ENCODE measurements around the gene NFIA. TPM values are rescaled to one million over a fixed set of nuclear protein-coding genes. Genes with fewer than 3 reads are reported as not detected.

Gene NFIA
- total RNA-seq, 8 experiments from 2014 or later = 1.0 to 57.6 (median 9.2) TPM

- WGBS, 10 experiments = 89 to 100% (median 100%) methylated on average over 1 to 2 of the region's 2 CpGs; no CpG with 5 or more reads in 1 of the 10 experiments
- in situ Hi-C loops (cut with MboI; ENCODE audit: low pct_unique_long_range_greater_than_20kb in 2 of 9, low sequenced_read_pairs in 9 of 9, unreplicated experiment in 9 of 9) = no loop called here
Measured at GRCh38 chr1:61100578-61100977, 18.2 kb downstream of the NFIA start.

GRCh38 chr1:61101536-61101935 lies 19.2 kb downstream of the NFIA start:
- ATAC-seq (replicated peaks in 6 of 8) = no peak
- Histone ChIP-seq H3K27ac (no peak overlapping the region), H3K4me1 (replicated peaks in 1 of 2) (peaks cover 5 to 13% of the 10 kb centered on the region in 2 donors), H3K4me3 (no peak overlapping the region)
- 2 to 100% (median 88%) methylated on average over 3 to 5 of the region's 5 CpGs for whole genome bisulfite sequencing, 10 experiments
- in situ Hi-C loops (cut with MboI; ENCODE audit: low pct_unique_long_range_greater_than_20kb in 2 of 9, low sequenced_read_pairs in 9 of 9, unreplicated experiment in 9 of 9) = no loop called here

More at GRCh38 chr1:61100578-61100977, 18.2 kb downstream of the NFIA start:
- ATAC-seq (replicated peaks in 6 of 8) = no peak
- Histone ChIP-seq H3K4me1 (replicated peaks in 1 of 2) (peaks cover 5 to 13% of the 10 kb centered on the region in 2 donors), H3K4me3 (no peak overlapping the region), H3K27ac (no peak overlapping the region)

- Histone ChIP-seq H3K4me1 (replicated peaks in 1 of 2) (peaks cover 4 to 13% of the 10 kb centered on the region in 2 donors), H3K4me3 (no peak overlapping the region), H3K27ac (no peak overlapping the region)
- in situ Hi-C loops (cut with MboI; ENCODE audit: low pct_unique_long_range_greater_than_20kb in 2 of 9, low sequenced_read_pairs in 9 of 9, unreplicated experiment in 9 of 9) = no loop called here
- peak in 2 of 8 experiments; percentile 17 to 43 for ATAC-seq (replicated peaks in 6 of 8)
- 11 to 100% (median 84%) methylated on average over 1 of the region's 1 CpG for WGBS, 10 experiments
Measured at GRCh38 chr1:61102041-61102440, 19.7 kb downstream of the NFIA start.

- in situ Hi-C loops (cut with MboI; ENCODE audit: low pct_unique_long_range_greater_than_20kb in 2 of 9, low sequenced_read_pairs in 9 of 9, unreplicated experiment in 9 of 9) = no loop called here
- 10 to 100% (median 79%) methylated on average over 1 to 2 of the region's 2 CpGs for WGBS, 10 experiments
- Histone ChIP-seq H3K4me1 (replicated peaks in 1 of 2) (peaks cover 0 to 10% of the 10 kb centered on the region in 2 donors), H3K27ac (no peak overlapping the region), H3K4me3 (no peak overlapping the region)
- no peak for ATAC-seq (replicated peaks in 6 of 8)
Measured at GRCh38 chr1:61102621-61103020, 20.3 kb downstream of the NFIA start.

GRCh38 chr1:61104220-61104671 lies 21.9 kb downstream of the NFIA start:
- Histone ChIP-seq H3K4me1 (replicated peaks in 1 of 2) (peaks cover 0 to 3% of the 10 kb centered on the region in 2 donors), H3K27ac (no peak overlapping the region), H3K4me3 (no peak overlapping the region)
- in situ Hi-C loops (cut with MboI; ENCODE audit: low pct_unique_long_range_greater_than_20kb in 2 of 9, low sequenced_read_pairs in 9 of 9, unreplicated experiment in 9 of 9) = no loop called here
- ATAC-seq (replicated peaks in 6 of 8) = no peak
- 76 to 100% (median 98%) methylated on average over 1 to 3 of the region's 3 CpGs for WGBS, 10 experiments

- Histone ChIP-seq H3K27ac (no peak overlapping the region), H3K4me3 (no peak overlapping the region), H3K4me1 (replicated peaks in 1 of 2) (peaks cover 15 to 26% of the 10 kb centered on the region in 2 donors)
- in situ Hi-C loops (cut with MboI; ENCODE audit: low pct_unique_long_range_greater_than_20kb in 2 of 9, low sequenced_read_pairs in 9 of 9, unreplicated experiment in 9 of 9) = no loop called here
- ATAC-seq (replicated peaks in 6 of 8) = no peak
- 25 to 100% (median 97%) methylated on average over 1 of the region's 1 CpG for WGBS, 10 experiments
Measured at GRCh38 chr1:61107638-61108037, 25.3 kb downstream of the NFIA start.

- in situ Hi-C loops (cut with MboI; ENCODE audit: low pct_unique_long_range_greater_than_20kb in 2 of 9, low sequenced_read_pairs in 9 of 9, unreplicated experiment in 9 of 9) = no loop called here
- peak in 1 of 8 experiments; percentile 27 for ATAC-seq (replicated peaks in 6 of 8)
- Histone ChIP-seq H3K4me3 (no peak overlapping the region), H3K4me1 (replicated peaks in 1 of 2) (peaks cover 12 to 26% of the 10 kb centered on the region in 2 donors), H3K27ac (no peak overlapping the region)
- WGBS, 10 experiments = 25 to 100% (median 75%) methylated on average over 1 of the region's 1 CpG; no CpG with 5 or more reads in 1 of the 10 experiments
Measured at GRCh38 chr1:61109158-61109557, 26.8 kb downstream of the NFIA start.

GRCh38 chr1:61109910-61110309 lies 27.5 kb downstream of the NFIA start:
- no peak for ATAC-seq (replicated peaks in 6 of 8)
- no peak overlapping the region for H3K4me3 ChIP-seq
- in situ Hi-C loops (cut with MboI; ENCODE audit: low pct_unique_long_range_greater_than_20kb in 2 of 9, low sequenced_read_pairs in 9 of 9, unreplicated experiment in 9 of 9) = no loop called here
- no peak overlapping the region for H3K27ac ChIP-seq
- H3K4me1 ChIP-seq (replicated peaks in 1 of 2) = peaks cover 12 to 26% of the 10 kb centered on the region in 2 donors

- H3K4me1 ChIP-seq (replicated peaks in 1 of 2) = peaks cover 12 to 26% of the 10 kb centered on the region in 2 donors
- no peak for ATAC-seq (replicated peaks in 6 of 8)
- H3K27ac ChIP-seq = peak overlapping the region in 1 of 2 donors; percentile 77
- in situ Hi-C loops (cut with MboI; ENCODE audit: low pct_unique_long_range_greater_than_20kb in 2 of 9, low sequenced_read_pairs in 9 of 9, unreplicated experiment in 9 of 9) = no loop called here
- WGBS, 10 experiments = 56 to 100% (median 83%) methylated on average over 1 of the region's 1 CpG; no CpG with 5 or more reads in 1 of the 10 experiments
- no peak overlapping the region for H3K4me3 ChIP-seq
Measured at GRCh38 chr1:61110554-61110953, 28.2 kb downstream of the NFIA start.

- Histone ChIP-seq H3K4me3 (no peak overlapping the region), H3K4me1 (replicated peaks in 1 of 2) (peaks cover 14 to 28% of the 10 kb centered on the region in 2 donors), H3K27ac (peak overlapping the region; percentile 28 to 77)
- peak in 5 of 8 experiments; percentile 82 to 98 (median 94) for ATAC-seq (replicated peaks in 6 of 8)
- WGBS, 10 experiments = 31 to 100% (median 46%) methylated on average over 2 to 3 of the region's 3 CpGs
- in situ Hi-C loops (cut with MboI; ENCODE audit: low pct_unique_long_range_greater_than_20kb in 2 of 9, low sequenced_read_pairs in 9 of 9, unreplicated experiment in 9 of 9) = no loop called here
Measured at GRCh38 chr1:61111084-61112004, 29.0 kb downstream of the NFIA start.

- Histone ChIP-seq H3K4me1 (replicated peaks in 1 of 2) (peaks cover 21 to 42% of the 10 kb centered on the region in 2 donors), H3K4me3 (no peak overlapping the region), H3K27ac (no peak overlapping the region)
- in situ Hi-C loops (cut with MboI; ENCODE audit: low pct_unique_long_range_greater_than_20kb in 2 of 9, low sequenced_read_pairs in 9 of 9, unreplicated experiment in 9 of 9) = no loop called here
- WGBS, 10 experiments = 92 to 100% (median 99%) methylated on average over 2 to 3 of the region's 3 CpGs
- ATAC-seq (replicated peaks in 6 of 8) = no peak
Measured at GRCh38 chr1:61114178-61114870, 32.0 kb downstream of the NFIA start.

- in situ Hi-C loops (cut with MboI; ENCODE audit: low pct_unique_long_range_greater_than_20kb in 2 of 9, low sequenced_read_pairs in 9 of 9, unreplicated experiment in 9 of 9) = no loop called here
- Histone ChIP-seq H3K4me1 (replicated peaks in 1 of 2) (peaks cover 33 to 45% of the 10 kb centered on the region in 2 donors), H3K27ac (no peak overlapping the region), H3K4me3 (no peak overlapping the region)
- WGBS, 10 experiments = 67 to 100% (median 87%) methylated on average over 1 to 7 of the region's 7 CpGs; no CpG with 5 or more reads in 1 of the 10 experiments
- no peak for ATAC-seq (replicated peaks in 6 of 8)
Measured at GRCh38 chr1:61115436-61115835, 33.1 kb downstream of the NFIA start.

GRCh38 chr1:61116421-61116820 lies 34.1 kb downstream of the NFIA start:
- Histone ChIP-seq H3K27ac (no peak overlapping the region), H3K4me3 (no peak overlapping the region), H3K4me1 (replicated peaks in 1 of 2) (peaks cover 37 to 46% of the 10 kb centered on the region in 2 donors)
- ATAC-seq (replicated peaks in 6 of 8) = peak in 5 of 8 experiments; percentile 31 to 81 (median 57)
- WGBS, 10 experiments = 5 to 96% (median 78%) methylated on average over 3 to 6 of the region's 6 CpGs; no CpG with 5 or more reads in 3 of the 10 experiments
- in situ Hi-C loops (cut with MboI; ENCODE audit: low pct_unique_long_range_greater_than_20kb in 2 of 9, low sequenced_read_pairs in 9 of 9, unreplicated experiment in 9 of 9) = no loop called here

Measured in motor neuron (in vitro differentiated cells).